Common myeloid progenitor, CD34-positive (primary cell): ENCODE measurements around the gene ZCRB1.
A peak's percentile ranks its signal among the peaks of the same experiment; 100 is the strongest.
"Not testable (repeated sequence)": the region's sequence is repeated elsewhere in the genome, so short reads cannot be mapped to it uniquely, and the experiment has no call there.

Experiments
- CTCF ChIA-PET: fragments of 350-600 bp; sonication (Branson Sonifier 250); formaldehyde crosslinking; loops from one replicate; lab custom pipeline; 2021; ENCODE audit warnings: antibody characterized with exemption; lab: Charles Lee
- POLR2A ChIA-PET: fragments of 350-600 bp; sonication (Branson Sonifier 250); formaldehyde crosslinking; loops from one replicate; lab custom pipeline; 2021; ENCODE audit warnings: antibody characterized with exemption; lab: Charles Lee
- DNase-seq, 3 donors: peaks; one replicate each; pipeline versions ENCODE4 v3.0.0 to v3.0.0-alpha.2; 2013
- H3K27ac ChIP-seq, 2 experiments: 1 replicate in 1 of 2; 2 replicates in 1 of 2; pipeline ENCODE4 v1.7.0; 2013; ENCODE audit warnings: inconsistent platforms in 2 of 2, low read length in 2 of 2, mild to moderate bottlenecking in 2 of 2, low read depth in 1 of 2, moderate library complexity in 1 of 2; ENCODE audit not compliant: severe bottlenecking in 2 of 2, insufficient read depth in 1 of 2, poor library complexity in 1 of 2
- H3K27me3 ChIP-seq, 5 experiments: replicated peaks in 2 of 5; 1 replicate in 3 of 5; 2 replicates in 2 of 5; pipeline versions ENCODE4 v1.6.1 to v1.7.0; 2013; ENCODE audit warnings: low read length in 4 of 5, mild to moderate bottlenecking in 2 of 5, moderate library complexity in 2 of 5, inconsistent platforms in 1 of 5; ENCODE audit not compliant: insufficient read depth in 5 of 5, control insufficient read depth in 4 of 5
- H3K36me3 ChIP-seq, 4 experiments: 1 replicate in 2 of 4; 2 replicates in 2 of 4; pipeline versions ENCODE4 v1.6.1 to v1.7.0; 2013; ENCODE audit warnings: low read length in 3 of 4, control low read depth in 1 of 4, mild to moderate bottlenecking in 1 of 4; ENCODE audit not compliant: control insufficient read depth in 4 of 4, insufficient read depth in 4 of 4
- H3K4me1 ChIP-seq, 4 experiments: 1 replicate in 3 of 4; 2 replicates in 1 of 4; pipeline versions ENCODE4 v1.6.1 to v1.7.1; 2013; ENCODE audit warnings: low read length in 3 of 4, mild to moderate bottlenecking in 3 of 4, control low read depth in 1 of 4, inconsistent platforms in 1 of 4, moderate library complexity in 1 of 4; ENCODE audit not compliant: control insufficient read depth in 4 of 4, insufficient read depth in 4 of 4; ENCODE audit errors: control extremely low read depth in 1 of 4
- H3K4me3 ChIP-seq, 7 experiments: 1 replicate in 4 of 7; 2 replicates in 3 of 7; pipeline versions ENCODE4 v1.5.1 to v1.7.0; 2013; ENCODE audit warnings: mild to moderate bottlenecking in 7 of 7, low read length in 6 of 7, moderate library complexity in 6 of 7, inconsistent platforms in 2 of 7, low read depth in 2 of 7, control low read depth in 1 of 7; ENCODE audit not compliant: insufficient read depth in 4 of 7, control insufficient read depth in 1 of 7; ENCODE audit errors: extremely low read depth in 1 of 7
- H3K9me3 ChIP-seq, 5 experiments: 1 replicate in 4 of 5; 2 replicates in 1 of 5; pipeline versions ENCODE4 v1.6.1 to v1.7.1; 2013; ENCODE audit warnings: low read length in 4 of 5, mild to moderate bottlenecking in 2 of 5, inconsistent platforms in 1 of 5, low read depth in 1 of 5, moderate library complexity in 1 of 5; ENCODE audit not compliant: control insufficient read depth in 4 of 5, insufficient read depth in 2 of 5; ENCODE audit errors: control extremely low read depth in 1 of 5
- WGBS: methylation state at CpG from one replicate; pipeline ENCODE4 v1.1.5; 2013; ENCODE audit not compliant: insufficient coverage; 5-methylcytosine and 5-hydroxymethylcytosine counted together

Gene ZCRB1

GRCh38 chr12:42330097-42330496 is 4.2 kb upstream of the ZCRB1 start:
- WGBS: 22% methylated on average over 11 of the region's 11 CpGs
- H3K9me3 ChIP-seq, H3K36me3 ChIP-seq, H3K27ac ChIP-seq, H3K27me3 ChIP-seq, POLR2A ChIA-PET: not testable (repeated sequence)
- peak; percentile 20 to 82 (median 71) for DNase-seq
- CTCF ChIA-PET: interaction anchor here (3.1 kb wide), 1 partner anchor 203 kb away, joined by 20 read pairs; no protein-coding TSS in a partner anchor
- Histone ChIP-seq H3K4me1 (peaks cover 14 to 64% (median 30%) of the 10 kb centered on the region in 4 experiments), H3K4me3 (peak overlapping the region in 1 of 7 experiments; percentile 17)

- peak overlapping the region in 1 of 2 experiments; percentile 95 for H3K27ac ChIP-seq
- H3K9me3 ChIP-seq: no peaks in the 10 kb centered on the region
- ChIA-PET CTCF (interaction anchor here (1.1 to 2.5 kb wide), 4 partner anchors 44 to 199 kb away, joined by 3 to 6 read pairs (median 4); no protein-coding TSS in a partner anchor), POLR2A (interaction anchor here (1.1 kb wide), 1 partner anchor 85 kb away, joined by 3 read pairs; no protein-coding TSS in a partner anchor)
- peaks cover 16 to 55% (median 34%) of the 10 kb centered on the region in 4 experiments for H3K4me1 ChIP-seq
- no peaks in the 10 kb centered on the region for H3K27me3 ChIP-seq
- H3K4me3 ChIP-seq: peak overlapping the region in 6 of 7 experiments; percentile 81 to 99 (median 94)
- DNase-seq: no peak
- peaks cover 0 to 10% (median 3%) of the 10 kb centered on the region in 4 experiments for H3K36me3 ChIP-seq
- 69% methylated on average over 2 of the region's 2 CpGs for WGBS
These were observed 1.3 kb upstream of the ZCRB1 start for GRCh38 chr12:42327227-42327590.

GRCh38 chr12:42326541-42327226 is 790 bp upstream of the ZCRB1 start:
- H3K9me3 ChIP-seq: no peaks in the 10 kb centered on the region
- H3K4me1 ChIP-seq: peaks cover 16 to 51% (median 31%) of the 10 kb centered on the region in 4 experiments
- ChIA-PET POLR2A (interaction anchor here (1.1 kb wide), 2 partner anchors 45 to 84 kb away, joined by 3 read pairs; no protein-coding TSS in a partner anchor), CTCF (interaction anchor here (1.1 to 2.5 kb wide), 4 partner anchors 45 to 199 kb away, joined by 3 to 6 read pairs (median 4); no protein-coding TSS in a partner anchor)
- WGBS: 16% methylated on average over 11 of the region's 13 CpGs
- peak overlapping the region; percentile 81 to 99 (median 94) for H3K4me3 ChIP-seq
- peak; percentile 13 to 54 (median 38) for DNase-seq
- H3K36me3 ChIP-seq: peaks cover 0 to 10% (median 3%) of the 10 kb centered on the region in 4 experiments
- H3K27ac ChIP-seq: peak overlapping the region; percentile 74 to 95
- no peaks in the 10 kb centered on the region for H3K27me3 ChIP-seq

GRCh38 chr12:42325326-42325652 is 605 bp downstream of the ZCRB1 start:
- Histone ChIP-seq H3K27ac (peak overlapping the region; percentile 74 to 95), H3K27me3 (no peaks in the 10 kb centered on the region), H3K4me3 (peak overlapping the region in 6 of 7 experiments; percentile 81 to 99 (median 94)), H3K36me3 (peaks cover 0 to 18% (median 3%) of the 10 kb centered on the region in 4 experiments), H3K9me3 (no peaks in the 10 kb centered on the region), H3K4me1 (peaks cover 16 to 43% (median 31%) of the 10 kb centered on the region in 4 experiments)
- DNase-seq: no peak
- WGBS: no CpG with 5 or more reads among the region's 7 CpGs
- ChIA-PET POLR2A (interaction anchor here (1.0 kb wide), 1 partner anchor 34 kb away, joined by 3 read pairs; no protein-coding TSS in a partner anchor), CTCF (interaction anchor here (1.0 to 2.5 kb wide), 2 partner anchors 46 to 301 kb away, joined by 4 to 6 read pairs; no protein-coding TSS in a partner anchor)

GRCh38 chr12:42323856-42324255 is 2.0 kb downstream of the ZCRB1 start:
- H3K4me1 ChIP-seq: peaks cover 16 to 34% (median 24%) of the 10 kb centered on the region in 4 experiments
- no peak overlapping the region for H3K4me3 ChIP-seq
- DNase-seq: no peak
- H3K27me3 ChIP-seq: no peaks in the 10 kb centered on the region
- ChIA-PET POLR2A (no interaction called here), CTCF (no interaction called here)
- no peaks in the 10 kb centered on the region for H3K9me3 ChIP-seq
- H3K27ac ChIP-seq: no peak overlapping the region
- peaks cover 0 to 22% (median 3%) of the 10 kb centered on the region in 4 experiments for H3K36me3 ChIP-seq
- 97% methylated on average over 5 of the region's 6 CpGs for WGBS

GRCh38 chr12:42322567-42322966 is 3.3 kb downstream of the ZCRB1 start:
- ChIA-PET CTCF (interaction anchor here (1.0 kb wide), 1 partner anchor 15 kb away, joined by 3 read pairs; no protein-coding TSS in a partner anchor), POLR2A (no interaction called here)
- Histone ChIP-seq H3K9me3 (no peaks in the 10 kb centered on the region), H3K27ac (no peak overlapping the region), H3K36me3 (peaks cover 0 to 25% (median 6%) of the 10 kb centered on the region in 4 experiments), H3K27me3 (no peaks in the 10 kb centered on the region), H3K4me1 (peaks cover 12 to 23% (median 19%) of the 10 kb centered on the region in 4 experiments), H3K4me3 (no peak overlapping the region)
- no peak for DNase-seq

- no peaks in the 10 kb centered on the region for H3K9me3 ChIP-seq
- H3K27me3 ChIP-seq: no peaks in the 10 kb centered on the region
- ChIA-PET CTCF (no interaction called here), POLR2A (interaction anchor here (0.7 kb wide), 1 partner anchor 1541 kb away, joined by 3 read pairs; no protein-coding TSS in a partner anchor)
- peaks cover 7 to 12% (median 10%) of the 10 kb centered on the region in 4 experiments for H3K4me1 ChIP-seq
- H3K36me3 ChIP-seq: peaks cover 2 to 34% (median 10%) of the 10 kb centered on the region in 4 experiments
- H3K4me3 ChIP-seq: no peak overlapping the region
- no peak for DNase-seq
- no peak overlapping the region for H3K27ac ChIP-seq
These were observed 5.1 kb downstream of the ZCRB1 start for GRCh38 chr12:42320796-42321195.
